H9 (cell line): ENCODE data around the gene AKR1C2. TPM values are rescaled to one million over a fixed set of nuclear protein-coding genes. Genes with fewer than 3 reads are reported as not detected.
"Not testable (repeated sequence)": the region's sequence is repeated elsewhere in the genome, so short reads cannot be mapped to it uniquely, and the experiment has no call there.

ENCODE experiments used
- DNase-seq: peaks from one replicate; pipeline ENCODE4 v3.0.0-alpha.2; 2017
- H2AFZ ChIP-seq: one replicate; pipeline ENCODE4 v1.6.1; 2013; ENCODE audit warnings: mild to moderate bottlenecking, low read length, control low read depth, moderate library complexity
- H2AK5ac ChIP-seq: 2 replicates; pipeline ENCODE4 v1.6.1; 2013; ENCODE audit warnings: low read length, control low read depth, mixed read lengths; ENCODE audit not compliant: insufficient read length
- H2BK120ac ChIP-seq: one replicate; pipeline ENCODE4 v1.6.1; 2013; ENCODE audit warnings: low read depth, mild to moderate bottlenecking, low read length, control low read depth, inconsistent platforms; ENCODE audit not compliant: poor library complexity, severe bottlenecking
- H2BK12ac ChIP-seq: 2 replicates; pipeline ENCODE4 v1.6.1; 2013; ENCODE audit warnings: low read length, control low read depth, mixed read lengths, low read depth; ENCODE audit not compliant: insufficient read length
- H2BK15ac ChIP-seq: 2 replicates; pipeline ENCODE4 v1.6.1; 2013; ENCODE audit warnings: low read depth, low read length, control low read depth
- H2BK20ac ChIP-seq: one replicate; pipeline ENCODE4 v1.6.1; 2013; ENCODE audit warnings: low read depth, mild to moderate bottlenecking, low read length, control low read depth, inconsistent platforms; ENCODE audit not compliant: poor library complexity, severe bottlenecking
- H2BK5ac ChIP-seq: 2 replicates; pipeline ENCODE4 v1.6.1; 2013; ENCODE audit warnings: low read length, control low read depth, mixed read lengths; ENCODE audit not compliant: insufficient read length
- H3K14ac ChIP-seq: 2 replicates; pipeline ENCODE4 v1.6.1; 2013; ENCODE audit warnings: low read length, control low read depth; ENCODE audit not compliant: insufficient read depth
- H3K18ac ChIP-seq: 2 replicates; pipeline ENCODE4 v1.6.1; 2013; ENCODE audit warnings: low read depth, mild to moderate bottlenecking, mixed read lengths, low read length, control low read depth; ENCODE audit not compliant: insufficient read length
- H3K23ac ChIP-seq: 2 replicates; pipeline ENCODE4 v1.6.1; 2013; ENCODE audit warnings: low read length, control low read depth, mixed read lengths, low read depth; ENCODE audit not compliant: insufficient read length
- H3K23me2 ChIP-seq: 2 replicates; pipeline ENCODE4 v1.6.1; 2013; ENCODE audit warnings: low read depth, mild to moderate bottlenecking, mixed read lengths, low read length, control low read depth; ENCODE audit not compliant: insufficient read length, poor library complexity, severe bottlenecking
- H3K27ac ChIP-seq: 2 replicates; pipeline ENCODE4 v1.5.1; 2013; ENCODE audit warnings: low read length, control low read depth, mixed read lengths, low read depth; ENCODE audit not compliant: insufficient read length
- H3K27me3 ChIP-seq: 2 replicates; pipeline ENCODE4 v1.6.1; 2013; ENCODE audit warnings: low read length, control low read depth, inconsistent platforms; ENCODE audit not compliant: insufficient read depth
- H3K4ac ChIP-seq: 2 replicates; pipeline ENCODE4 v1.6.1; 2013; ENCODE audit warnings: low read depth, mild to moderate bottlenecking, control low read depth, inconsistent platforms, low read length, moderate library complexity
- H3K4me1 ChIP-seq: 2 replicates; pipeline ENCODE4 v1.6.1; 2013; ENCODE audit warnings: low read length, control low read depth, inconsistent platforms; ENCODE audit not compliant: insufficient read depth
- H3K4me2 ChIP-seq: 2 replicates; pipeline ENCODE4 v1.6.1; 2013; ENCODE audit warnings: low read length, control low read depth, mixed read lengths; ENCODE audit not compliant: insufficient read length, insufficient read depth
- H3K56ac ChIP-seq: 2 replicates; pipeline ENCODE4 v1.6.1; 2013; ENCODE audit warnings: low read depth, mild to moderate bottlenecking, mixed read lengths, low read length, control low read depth; ENCODE audit not compliant: insufficient read length
- H3K79me1 ChIP-seq: 2 replicates; pipeline ENCODE4 v1.6.1; 2013; ENCODE audit warnings: low read depth, mild to moderate bottlenecking, moderate library complexity, low read length, control low read depth, inconsistent platforms; ENCODE audit not compliant: insufficient read depth, poor library complexity, severe bottlenecking
- H3K79me2 ChIP-seq: 2 replicates; pipeline ENCODE4 v1.6.1; 2013; ENCODE audit warnings: low read length, control low read depth, inconsistent platforms; ENCODE audit not compliant: insufficient read depth
- H3K9ac ChIP-seq: 2 replicates; pipeline ENCODE4 v1.6.1; 2013; ENCODE audit warnings: low read length, control low read depth, mixed read lengths; ENCODE audit not compliant: insufficient read length; ENCODE audit errors: extremely low read depth
- H3K9me3 ChIP-seq: one replicate; pipeline ENCODE4 v1.6.1; 2013; ENCODE audit warnings: low read depth, low read length, inconsistent platforms; ENCODE audit not compliant: control insufficient read depth
- H3T11ph ChIP-seq: one replicate; pipeline ENCODE4 v1.6.1; 2013; ENCODE audit warnings: mild to moderate bottlenecking, low read length, control low read depth, inconsistent platforms
- H4K20me1 ChIP-seq: one replicate; pipeline ENCODE4 v1.6.1; 2013; ENCODE audit not compliant: control insufficient read depth, insufficient read length, insufficient read depth
- H4K5ac ChIP-seq: 2 replicates; pipeline ENCODE4 v1.6.1; 2013; ENCODE audit warnings: low read depth, mild to moderate bottlenecking, mixed read lengths, low read length, control low read depth; ENCODE audit not compliant: insufficient read length
- H4K8ac ChIP-seq: replicated peaks from 2 replicates; pipeline ENCODE4 v1.6.1; 2013; ENCODE audit warnings: low read length, control low read depth, mixed read lengths, low read depth; ENCODE audit not compliant: insufficient read length
- H4K91ac ChIP-seq: 2 replicates; pipeline ENCODE4 v1.6.1; 2013; ENCODE audit warnings: low read depth, mild to moderate bottlenecking, moderate library complexity, mixed read lengths, low read length, control low read depth; ENCODE audit not compliant: insufficient read length
- H3K27ac Mint-ChIP-seq, 3 experiments: 2 replicates in 2 of 3; 3 replicates in 1 of 3; pipeline ENCODE4 v1.8.0; 2020 to 2021; ENCODE audit warnings: mixed read lengths in 3 of 3, mild to moderate bottlenecking in 1 of 3, moderate library complexity in 1 of 3
- H3K27me3 Mint-ChIP-seq: 2 replicates; pipeline ENCODE4 v1.8.0; 2021; ENCODE audit warnings: low read depth, mild to moderate bottlenecking, moderate library complexity, mixed read lengths
- H3K36me3 Mint-ChIP-seq, 3 experiments: 2 replicates in 2 of 3; 3 replicates in 1 of 3; pipeline ENCODE4 v1.8.0; 2020 to 2021; ENCODE audit warnings: low read depth in 3 of 3, mixed read lengths in 3 of 3; ENCODE audit not compliant: insufficient read depth in 1 of 3
- H3K4me1 Mint-ChIP-seq, 2 experiments: 2 replicates each; pipeline ENCODE4 v1.8.0; 2020; ENCODE audit warnings: mixed read lengths in 2 of 2
- H3K4me3 Mint-ChIP-seq, 2 experiments: 2 replicates in 1 of 2; 3 replicates in 1 of 2; pipeline ENCODE4 v1.8.0; 2020 to 2021; ENCODE audit warnings: mild to moderate bottlenecking in 2 of 2, mixed read lengths in 2 of 2, moderate library complexity in 1 of 2
- H3K9me3 Mint-ChIP-seq, 2 experiments: 2 replicates in 1 of 2; 3 replicates in 1 of 2; pipeline ENCODE4 v1.8.0; 2020; ENCODE audit warnings: mild to moderate bottlenecking in 2 of 2, mixed read lengths in 2 of 2, moderate library complexity in 1 of 2
- WGBS: extraction: QIAGEN DNeasy Blood & Tissue Kit; methylation state at CpG from one replicate; pipeline ENCODE4 v1.1.7; 2013; ENCODE audit warnings: missing lambda C conversion rate, low lambda C conversion rate, mixed read lengths; ENCODE audit not compliant: insufficient read length; ENCODE audit errors: extremely low coverage; 5-methylcytosine and 5-hydroxymethylcytosine counted together
- total RNA-seq: library from RNA; stranded (reverse); gene quantifications from 2 replicates; pipeline ENCODE4 v1.2.1, GENCODE V29; 2021

AKR1C2 gene
- total RNA-seq, 1 experiment from 2014 or later, result 0.74 TPM

- WGBS, result no CpG with 5 or more reads among the region's 7 CpGs
Observed at GRCh38 chr10:5010043-5010442, 6.4 kb upstream of the AKR1C2 start.

GRCh38 chr10:5008857-5009548, 5.3 kb upstream of the AKR1C2 start:
- not testable (repeated sequence) for H4K5ac ChIP-seq, H2BK5ac ChIP-seq, H2AK5ac ChIP-seq, H3K4me1 Mint-ChIP-seq, DNase-seq, H3K4me3 Mint-ChIP-seq, H3K14ac ChIP-seq, H3K9ac ChIP-seq, H3K23ac ChIP-seq, H3K18ac ChIP-seq, H3K79me1 ChIP-seq, H3K23me2 ChIP-seq, H3K36me3 Mint-ChIP-seq, H3K4me2 ChIP-seq, H3K27ac ChIP-seq, H3K4me1 ChIP-seq, H4K91ac ChIP-seq, H4K8ac ChIP-seq, H4K20me1 ChIP-seq, H3K4ac ChIP-seq, H2BK15ac ChIP-seq, H2BK120ac ChIP-seq, H2BK12ac ChIP-seq, H2BK20ac ChIP-seq, H3K56ac ChIP-seq, H3K27me3 ChIP-seq, H3K27ac Mint-ChIP-seq, H3K9me3 ChIP-seq, H2AFZ ChIP-seq, H3T11ph ChIP-seq, H3K79me2 ChIP-seq, H3K27me3 Mint-ChIP-seq
- peaks cover 0 to 24% of the 10 kb centered on the region in 2 experiments; a peak in 2 of 5 replicates for H3K9me3 Mint-ChIP-seq
- WGBS, result no CpG with 5 or more reads among the region's 4 CpGs

More at GRCh38 chr10:5010043-5010442, 6.4 kb upstream of the AKR1C2 start:
- H3K27me3 Mint-ChIP-seq, H2BK5ac ChIP-seq, H3K27ac Mint-ChIP-seq, H3K9ac ChIP-seq, H3K36me3 Mint-ChIP-seq, H2BK12ac ChIP-seq, H4K20me1 ChIP-seq, H2AK5ac ChIP-seq, H4K91ac ChIP-seq, H3K4ac ChIP-seq, H3K9me3 ChIP-seq, H3K27ac ChIP-seq, H3K23me2 ChIP-seq, H2AFZ ChIP-seq, H3K4me3 Mint-ChIP-seq, H3T11ph ChIP-seq, H2BK120ac ChIP-seq, H3K4me2 ChIP-seq, H3K4me1 ChIP-seq, H2BK15ac ChIP-seq, H3K79me2 ChIP-seq, H3K4me1 Mint-ChIP-seq, H4K8ac ChIP-seq, H3K27me3 ChIP-seq, DNase-seq, H3K79me1 ChIP-seq, H3K23ac ChIP-seq, H2BK20ac ChIP-seq, H3K18ac ChIP-seq, H3K14ac ChIP-seq, H3K56ac ChIP-seq, H4K5ac ChIP-seq: not testable (repeated sequence)
- peaks cover 0 to 24% of the 10 kb centered on the region in 2 experiments; a peak in 2 of 5 replicates for H3K9me3 Mint-ChIP-seq
